Measurements from ENCODE around the gene PCBD1. TPM values are rescaled to one million over a fixed set of nuclear protein-coding genes. Genes with fewer than 3 reads are reported as not detected.

The PCBD1 gene
- total RNA-seq, 1 experiment from 2014 or later = 163 TPM

- DNase-seq (ENCODE audit: low read depth, low spot score) (no peak), ATAC-seq (peak; percentile 46; the same call in 1 of the 2 replicates)
- Histone ChIP-seq H3K27me3 (ENCODE audit: insufficient read depth, low read length) (no peaks in the 10 kb centered on the region; the same call in 1 of the 2 replicates), H3K27ac (ENCODE audit: low read depth, low read length) (no peak overlapping the region), H4K20me1 (ENCODE audit: insufficient read depth) (no peaks in the 10 kb centered on the region), H2AFZ (ENCODE audit: low read depth, low read length, poor library complexity, severe bottlenecking) (no peak overlapping the region), H3K9me3 (ENCODE audit: control insufficient read depth in 1 of 2, insufficient read depth in 1 of 2, low read depth in 1 of 2, low read length in 2 of 2) (no peaks in the 10 kb centered on the region), H3K4me3 (replicated peaks in 1 of 2; ENCODE audit: low read depth in 1 of 2, low read length in 2 of 2) (no peak overlapping the region), H3K79me2 (ENCODE audit: insufficient read depth, low read length) (no peaks in the 10 kb centered on the region), H3K9ac (ENCODE audit: low read length) (no peak overlapping the region), H3K4me1 (ENCODE audit: control insufficient read depth in 1 of 2, insufficient read depth in 2 of 2, low read length in 2 of 2) (peaks cover 25 to 34% of the 10 kb centered on the region in 2 experiments), H3K36me3 (ENCODE audit: control insufficient read depth in 1 of 2, insufficient read depth in 2 of 2, low read length in 2 of 2) (no peaks in the 10 kb centered on the region), H3K4me2 (ENCODE audit: low read length) (peak overlapping the region; percentile 40), H3K9me2 (ENCODE audit: insufficient read depth) (no peaks in the 10 kb centered on the region)
- intact Hi-C loops (cut with micrococcal nuclease) = no loop called here
- CTCF ChIA-PET = interaction anchor here (0.8 kb wide), 1 partner anchor 278 kb away, joined by 3 read pairs; no protein-coding TSS in a partner anchor
- no peak for TF ChIP-seq SP1 (IDR thresholded peaks at IDR 0.05; ENCODE audit: low read depth)
- TF ChIP-seq, protein P1, sequence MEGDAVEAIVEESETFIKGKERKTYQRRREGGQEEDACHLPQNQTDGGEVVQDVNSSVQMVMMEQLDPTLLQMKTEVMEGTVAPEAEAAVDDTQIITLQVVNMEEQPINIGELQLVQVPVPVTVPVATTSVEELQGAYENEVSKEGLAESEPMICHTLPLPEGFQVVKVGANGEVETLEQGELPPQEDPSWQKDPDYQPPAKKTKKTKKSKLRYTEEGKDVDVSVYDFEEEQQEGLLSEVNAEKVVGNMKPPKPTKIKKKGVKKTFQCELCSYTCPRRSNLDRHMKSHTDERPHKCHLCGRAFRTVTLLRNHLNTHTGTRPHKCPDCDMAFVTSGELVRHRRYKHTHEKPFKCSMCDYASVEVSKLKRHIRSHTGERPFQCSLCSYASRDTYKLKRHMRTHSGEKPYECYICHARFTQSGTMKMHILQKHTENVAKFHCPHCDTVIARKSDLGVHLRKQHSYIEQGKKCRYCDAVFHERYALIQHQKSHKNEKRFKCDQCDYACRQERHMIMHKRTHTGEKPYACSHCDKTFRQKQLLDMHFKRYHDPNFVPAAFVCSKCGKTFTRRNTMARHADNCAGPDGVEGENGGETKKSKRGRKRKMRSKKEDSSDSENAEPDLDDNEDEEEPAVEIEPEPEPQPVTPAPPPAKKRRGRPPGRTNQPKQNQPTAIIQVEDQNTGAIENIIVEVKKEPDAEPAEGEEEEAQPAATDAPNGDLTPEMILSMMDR (IDR thresholded peaks at IDR 0.05 in 2 of 3, conservative IDR thresholded peaks at IDR 0.05 in 1 of 3; ENCODE audit: borderline replicate concordance in 1 of 3, insufficient read depth in 1 of 3, low read depth in 2 of 3, low read length in 2 of 3) = peak in 2 of 3 experiments; percentile 6 to 16; a peak in 1 of 6 replicates
- TF ChIP-seq SRF (IDR thresholded peaks at IDR 0.05; ENCODE audit: low read depth) = no peak
- POLR2A ChIA-PET = no interaction called here
- BruUV-seq (replicated peaks) = no TSS peak
- RAD21 ChIA-PET (ENCODE audit: low non-redundant PET in 1 of 2, low total read pairs in 2 of 2, uncharacterized antibody in 2 of 2, unreplicated experiment in 2 of 2) = no interaction called here
These were observed 42.9 kb upstream of the PCBD1 start for GRCh38 chr10:70931168-70931815.

DNA sequence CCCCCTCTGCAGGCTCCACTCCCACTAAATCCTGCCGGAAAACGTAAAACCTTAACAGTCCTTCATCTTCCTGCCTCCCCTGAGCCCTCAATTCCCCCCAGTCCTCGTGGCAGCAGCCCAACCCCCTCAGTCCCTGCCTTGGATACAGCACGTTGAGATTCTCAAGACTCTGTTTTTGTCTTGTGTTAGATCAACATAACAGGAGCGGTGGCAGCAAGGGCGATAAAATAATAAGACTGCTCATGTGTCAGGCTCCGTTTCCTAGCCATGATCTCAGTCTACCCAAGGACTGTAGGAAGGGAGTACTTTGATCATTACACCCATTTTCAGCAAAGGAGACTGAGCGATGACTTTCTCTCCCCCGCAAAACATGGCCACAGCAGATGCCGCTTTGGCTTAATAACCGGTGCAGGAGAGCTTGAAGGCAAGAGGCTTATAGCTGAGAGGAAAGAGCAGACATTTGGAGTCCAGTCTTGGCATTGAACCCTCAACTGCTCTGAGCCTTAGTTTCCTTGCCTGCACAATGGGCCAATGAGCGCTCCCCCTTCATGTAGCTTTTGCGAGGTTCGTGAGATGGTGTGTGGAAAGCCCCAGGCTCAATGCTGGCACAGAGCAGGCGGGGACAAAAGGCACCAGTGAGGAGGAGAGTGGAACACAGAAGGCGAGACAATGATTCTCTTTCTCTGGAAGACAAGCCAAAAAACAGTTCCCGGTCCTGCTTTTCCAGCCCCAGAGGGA, 42.1 kb upstream of the PCBD1 start:
- Histone ChIP-seq H3K27me3 (ENCODE audit: insufficient read depth, low read length) (no peaks in the 10 kb centered on the region; the same call in 1 of the 2 replicates), H3K36me3 (ENCODE audit: control insufficient read depth in 1 of 2, insufficient read depth in 2 of 2, low read length in 2 of 2) (no peaks in the 10 kb centered on the region), H3K27ac (ENCODE audit: low read depth, low read length) (no peak overlapping the region), H2AFZ (ENCODE audit: low read depth, low read length, poor library complexity, severe bottlenecking) (no peak overlapping the region), H3K4me1 (ENCODE audit: control insufficient read depth in 1 of 2, insufficient read depth in 2 of 2, low read length in 2 of 2) (peaks cover 28 to 35% of the 10 kb centered on the region in 2 experiments), H3K9me3 (ENCODE audit: control insufficient read depth in 1 of 2, insufficient read depth in 1 of 2, low read depth in 1 of 2, low read length in 2 of 2) (no peaks in the 10 kb centered on the region), H3K79me2 (ENCODE audit: insufficient read depth, low read length) (no peaks in the 10 kb centered on the region), H3K4me2 (ENCODE audit: low read length) (peak overlapping the region; percentile 40; the same call in 1 of the 2 replicates), H4K20me1 (ENCODE audit: insufficient read depth) (no peaks in the 10 kb centered on the region), H3K4me3 (replicated peaks in 1 of 2; ENCODE audit: low read depth in 1 of 2, low read length in 2 of 2) (no peak overlapping the region), H3K9me2 (ENCODE audit: insufficient read depth) (no peaks in the 10 kb centered on the region), H3K9ac (ENCODE audit: low read length) (no peak overlapping the region)
- intact Hi-C loops (cut with micrococcal nuclease) = no loop called here
- BruUV-seq (replicated peaks) = no TSS peak
- no peak for DNase-seq (ENCODE audit: low read depth, low spot score)
- CTCF ChIA-PET = no interaction called here
- no peak for ATAC-seq
- RAD21 ChIA-PET (ENCODE audit: low non-redundant PET in 1 of 2, low total read pairs in 2 of 2, uncharacterized antibody in 2 of 2, unreplicated experiment in 2 of 2) = no interaction called here
- TF ChIP-seq ZFX (IDR thresholded peaks at IDR 0.05) = no peak
- POLR2A ChIA-PET = no interaction called here
